ENCODE measurements around the gene STAT5B.
"Not testable (repeated sequence)": the region's sequence is repeated elsewhere in the genome, so short reads cannot be mapped to it uniquely, and the experiment has no call there.

Gene STAT5B

DNA sequence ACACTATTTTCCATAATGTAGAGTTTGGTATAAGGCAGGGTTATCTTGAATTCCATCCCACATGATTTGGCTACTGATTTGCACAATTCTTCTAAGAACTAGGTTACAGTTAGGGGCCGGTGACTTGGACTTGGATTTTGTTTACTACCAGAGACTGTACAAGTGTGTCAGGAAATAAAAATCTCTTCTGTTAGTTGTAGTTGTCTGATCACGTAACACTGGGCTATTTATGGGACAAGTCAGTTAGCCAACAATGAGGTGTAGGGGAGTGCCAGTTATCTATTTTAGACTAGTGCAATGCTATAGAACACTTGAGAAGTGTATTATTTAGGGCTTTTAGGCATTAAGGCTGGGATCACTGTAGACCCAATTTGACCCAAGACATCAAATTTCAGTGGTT lies 42.2 kb downstream of the STAT5B start:
- DNase-seq (ENCODE audit: low read depth in 2 of 2) = no peak

GRCh38 chr17:42233156-42233555 lies 43.0 kb downstream of the STAT5B start:
- DNase-seq (ENCODE audit: low read depth in 2 of 2) = no peak

GRCh38 chr17:42230225-42230624 lies 46.0 kb downstream of the STAT5B start:
- no peak for DNase-seq (ENCODE audit: low read depth in 2 of 2)

- no peak for DNase-seq (ENCODE audit: low read depth in 2 of 2)
Observed at GRCh38 chr17:42227849-42228700, 48.1 kb downstream of the STAT5B start.

DNA sequence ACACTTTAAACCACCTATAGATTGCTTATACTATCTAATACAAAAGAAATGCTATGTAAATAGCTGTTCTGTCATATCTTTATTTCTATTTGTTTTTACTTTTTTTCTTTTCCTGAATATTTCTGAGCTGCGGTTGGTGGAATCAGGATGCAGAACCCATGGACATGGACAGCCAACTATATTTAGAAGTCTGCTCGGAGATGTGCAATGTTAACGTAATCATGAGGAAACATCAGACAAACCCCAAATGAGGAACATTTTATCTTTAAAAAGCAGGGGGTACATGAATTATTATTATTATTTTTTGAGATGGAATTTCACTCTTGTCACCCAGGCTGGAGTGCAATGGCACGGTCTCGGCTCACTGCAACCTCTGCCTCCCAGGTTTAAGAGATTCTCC lies 50.5 kb downstream of the STAT5B start:
- DNase-seq (ENCODE audit: low read depth in 2 of 2) = no peak

DNA sequence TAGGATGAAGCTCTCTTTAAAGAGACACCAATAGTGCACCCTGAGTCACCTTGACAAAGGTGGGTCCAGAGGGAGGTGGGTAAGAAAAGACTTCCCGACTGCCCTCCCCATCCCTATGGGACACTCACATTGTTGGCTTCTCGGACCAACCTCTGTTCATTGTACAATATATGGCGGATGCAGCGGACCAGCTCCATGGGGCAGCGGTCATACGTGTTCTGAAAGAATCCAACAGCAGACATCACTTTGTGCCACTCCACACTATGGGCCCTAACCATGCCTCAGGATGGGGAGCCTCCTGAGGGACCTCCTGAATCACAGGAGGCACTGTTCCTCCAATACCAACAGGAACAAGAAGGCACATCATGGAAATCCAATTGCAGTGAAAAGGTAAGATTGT lies 51.5 kb downstream of the STAT5B start:
- no peak for DNase-seq (ENCODE audit: low read depth in 2 of 2)

- DNase-seq (ENCODE audit: low read depth in 2 of 2) = peak; percentile 20 to 23
Observed at GRCh38 chr17:42221886-42222745, 54.1 kb downstream of the STAT5B start.

- DNase-seq (ENCODE audit: low read depth in 2 of 2) = not testable (repeated sequence)
Observed at GRCh38 chr17:42219280-42219679, 56.9 kb downstream of the STAT5B start.

DNA sequence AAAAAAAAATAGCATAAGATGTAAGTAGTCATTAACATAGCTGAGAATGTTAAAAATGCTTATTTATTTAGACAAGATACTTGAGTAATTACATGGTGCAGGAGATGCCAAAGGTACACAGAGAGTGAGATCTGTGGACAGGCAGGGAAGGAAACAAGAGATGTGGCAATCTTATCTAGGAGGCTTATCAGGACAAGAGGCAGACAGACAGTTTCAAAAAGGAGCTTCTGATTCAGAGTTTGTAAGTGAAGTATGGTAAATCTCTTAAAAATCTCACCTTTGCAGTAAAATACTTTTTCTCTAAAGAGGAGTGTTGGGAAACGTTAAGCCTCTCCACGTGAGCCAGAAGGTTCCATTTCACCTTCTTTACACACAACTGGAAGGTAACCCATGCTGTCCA lies 62.0 kb downstream of the STAT5B start:
- no peak for DNase-seq (ENCODE audit: low read depth in 2 of 2)

- no peak for DNase-seq (ENCODE audit: low read depth in 2 of 2)
Observed at GRCh38 chr17:42212382-42212781, 63.8 kb downstream of the STAT5B start.

DNA sequence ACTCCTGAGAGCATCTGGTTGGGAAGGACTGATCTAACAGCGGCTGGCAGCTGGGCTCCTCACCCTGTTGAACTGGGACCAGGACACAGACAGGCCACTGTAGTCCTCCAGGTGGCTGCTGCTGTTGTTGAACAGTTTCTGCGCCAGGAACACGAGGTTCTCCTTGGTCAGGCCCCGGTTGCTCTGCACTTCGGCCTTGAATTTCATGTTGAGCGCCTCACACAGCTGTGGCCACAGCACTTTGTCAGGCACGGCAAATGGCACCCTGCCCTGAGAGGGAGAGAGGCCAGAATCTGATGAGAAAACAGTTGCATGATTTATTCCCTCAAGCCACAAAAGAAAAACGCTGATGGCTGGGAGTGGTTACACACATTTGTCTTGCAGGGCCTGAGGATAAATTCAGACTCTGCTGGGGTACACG lies 64.3 kb downstream of the STAT5B start:
- DNase-seq (ENCODE audit: low read depth in 2 of 2) = not testable (repeated sequence)

DNA sequence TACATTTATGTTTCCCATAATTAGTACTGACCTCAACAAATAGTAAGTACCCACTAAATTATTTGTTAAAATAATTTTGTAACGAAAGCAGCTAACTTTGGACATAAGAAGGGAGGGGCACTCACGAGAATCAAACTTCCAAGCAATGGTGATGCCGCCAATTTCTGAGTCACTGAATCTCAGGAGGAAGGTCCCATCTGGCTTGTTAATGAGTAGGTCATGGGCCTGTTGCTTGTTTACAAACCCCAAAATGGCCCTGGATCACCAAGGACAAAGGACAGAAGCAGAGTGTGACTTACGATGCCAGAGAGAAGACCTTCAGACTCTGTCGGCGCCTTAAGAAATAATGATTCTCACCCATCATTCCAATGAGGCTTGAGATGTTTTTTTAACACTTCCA lies 66.1 kb downstream of the STAT5B start:
- DNase-seq (ENCODE audit: low read depth in 2 of 2) = no peak

GRCh38 chr17:42206153-42206612 lies 70.0 kb downstream of the STAT5B start:
- not testable (repeated sequence) for DNase-seq (ENCODE audit: low read depth in 2 of 2)

- DNase-seq (ENCODE audit: low read depth in 2 of 2) = no peak
Observed at GRCh38 chr17:42203354-42203753, 72.8 kb downstream of the STAT5B start.

DNA sequence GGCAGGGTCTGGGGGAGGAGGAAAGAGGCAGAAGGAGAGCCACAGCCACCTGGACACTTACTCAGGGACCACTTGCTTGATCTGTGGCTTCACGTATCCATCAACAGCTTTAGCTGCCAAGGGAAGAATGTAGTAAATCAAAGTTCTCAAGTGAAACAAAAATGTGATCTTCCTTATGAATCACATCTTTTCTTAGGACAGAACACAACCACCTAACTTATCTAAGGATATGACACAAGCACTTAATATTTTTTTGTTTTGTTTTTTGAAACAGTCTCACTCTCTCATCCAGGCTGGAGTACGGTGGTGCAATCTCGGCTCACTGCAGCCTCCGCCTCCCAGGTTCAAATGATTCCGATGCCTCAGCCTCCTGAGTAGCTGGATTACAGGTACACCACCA lies 73.5 kb downstream of the STAT5B start:
- no peak for DNase-seq (ENCODE audit: low read depth in 2 of 2)

- no peak for DNase-seq (ENCODE audit: low read depth in 2 of 2)
Observed at GRCh38 chr17:42202159-42202558, 74.0 kb downstream of the STAT5B start.

- DNase-seq (ENCODE audit: low read depth in 2 of 2) = no peak
Observed at GRCh38 chr17:42201458-42201772, 74.8 kb downstream of the STAT5B start.

- no peak for DNase-seq (ENCODE audit: low read depth in 2 of 2)
Observed at GRCh38 chr17:42200706-42201457, 75.3 kb downstream of the STAT5B start.

GRCh38 chr17:42199416-42200011 lies 76.7 kb downstream of the STAT5B start:
- no peak for DNase-seq (ENCODE audit: low read depth in 2 of 2)

GRCh38 chr17:42198897-42199296 lies 77.3 kb downstream of the STAT5B start:
- no peak for DNase-seq (ENCODE audit: low read depth in 2 of 2)

- no peak for DNase-seq (ENCODE audit: low read depth in 2 of 2)
Observed at GRCh38 chr17:42197564-42198156, 78.5 kb downstream of the STAT5B start.

All from activated CD8-positive, alpha-beta memory T cell treated with anti-CD3 and anti-CD28 coated beads for 4 hours (primary cell).